Body of pancreas (tissue), 4 donors: ENCODE results near the gene RPTOR. TPM values are rescaled to one million over a fixed set of nuclear protein-coding genes. Genes with fewer than 3 reads are reported as not detected.
A peak's percentile ranks its signal among the peaks of the same experiment; 100 is the strongest.

Experiments used
- ATAC-seq: fragments of 150-250 bp; one replicate; pipeline ENCODE4 v1.9.1; 2016
- DNase-seq, 4 donors: peaks; one replicate each; pipeline ENCODE4 v3.0.0-alpha.2; 2019
- H3K27ac ChIP-seq, 4 donors: fragments of 200-600 bp; sonication (generic); 1 replicate in 3 of 4; 2 replicates in 1 of 4; pipeline versions ENCODE4 v1.5.1 to v1.6.1; 2016 to 2019; ENCODE audit warnings: mild to moderate bottlenecking in 1 of 4, mixed read lengths in 1 of 4, moderate library complexity in 1 of 4
- H3K27me3 ChIP-seq, 2 donors: fragments of 200-600 bp; sonication (generic); one replicate each; pipeline ENCODE4 v1.6.0; 2016; ENCODE audit warnings: mild to moderate bottlenecking in 1 of 2
- H3K36me3 ChIP-seq, 2 donors: fragments of 200-600 bp; sonication (generic); replicated peaks in 1 of 2; 2 replicates each; pipeline ENCODE4 v1.5.1; 2016; ENCODE audit warnings: low read depth in 2 of 2; ENCODE audit not compliant: insufficient read depth in 1 of 2
- H3K4me1 ChIP-seq: fragments of 200-600 bp; sonication (generic); one replicate; pipeline ENCODE4 v1.6.0; 2016
- H3K4me3 ChIP-seq, 2 donors: fragments of 200-600 bp; sonication (generic); 1 replicate in 1 of 2; 2 replicates in 1 of 2; pipeline ENCODE4 v1.5.1; 2016 to 2019
- H3K9me3 ChIP-seq, 3 donors: fragments of 200-600 bp; sonication (generic); 1 replicate in 2 of 3; 2 replicates in 1 of 3; pipeline ENCODE4 v1.5.1; 2016
- POLR2A ChIP-seq, 3 donors: fragments of 450-650 bp; IDR thresholded peaks; one replicate each; pipeline ENCODE4 v1.6.1; 2016; ENCODE audit warnings: antibody characterized with exemption in 3 of 3, mild to moderate bottlenecking in 2 of 3
- WGBS, 2 donors: methylation state at CpG; one replicate each; pipeline ENCODE4 v1.1.5; 2017; 5-methylcytosine and 5-hydroxymethylcytosine counted together
- intact Hi-C: fragments of 100-400 bp; cut with DNase I; formaldehyde crosslinking; loops from one replicate; pipeline ENCODE4 v1.15.1; 2023
- total RNA-seq, 2 donors: library from RNA; depleted of rRNA; stranded (reverse); fragments of >200 nt; gene quantifications; one replicate each; pipeline ENCODE4 v1.1.0, GENCODE V29; 2016
- TF ChIP-seq, protein P1 (sequence below), 7 experiments: fragments of 450-650 bp in 4 of 7; fragments of 200-600 bp in 3 of 7; sonication (generic) in 3 of 7; IDR thresholded peaks; one replicate each; pipeline ENCODE4 v1.5.1; 2016 to 2019; ENCODE audit warnings: antibody characterized with exemption in 7 of 7

The RPTOR gene
- total RNA-seq, 2 donors from 2014 or later = 22.3 to 34.3 TPM

DNA sequence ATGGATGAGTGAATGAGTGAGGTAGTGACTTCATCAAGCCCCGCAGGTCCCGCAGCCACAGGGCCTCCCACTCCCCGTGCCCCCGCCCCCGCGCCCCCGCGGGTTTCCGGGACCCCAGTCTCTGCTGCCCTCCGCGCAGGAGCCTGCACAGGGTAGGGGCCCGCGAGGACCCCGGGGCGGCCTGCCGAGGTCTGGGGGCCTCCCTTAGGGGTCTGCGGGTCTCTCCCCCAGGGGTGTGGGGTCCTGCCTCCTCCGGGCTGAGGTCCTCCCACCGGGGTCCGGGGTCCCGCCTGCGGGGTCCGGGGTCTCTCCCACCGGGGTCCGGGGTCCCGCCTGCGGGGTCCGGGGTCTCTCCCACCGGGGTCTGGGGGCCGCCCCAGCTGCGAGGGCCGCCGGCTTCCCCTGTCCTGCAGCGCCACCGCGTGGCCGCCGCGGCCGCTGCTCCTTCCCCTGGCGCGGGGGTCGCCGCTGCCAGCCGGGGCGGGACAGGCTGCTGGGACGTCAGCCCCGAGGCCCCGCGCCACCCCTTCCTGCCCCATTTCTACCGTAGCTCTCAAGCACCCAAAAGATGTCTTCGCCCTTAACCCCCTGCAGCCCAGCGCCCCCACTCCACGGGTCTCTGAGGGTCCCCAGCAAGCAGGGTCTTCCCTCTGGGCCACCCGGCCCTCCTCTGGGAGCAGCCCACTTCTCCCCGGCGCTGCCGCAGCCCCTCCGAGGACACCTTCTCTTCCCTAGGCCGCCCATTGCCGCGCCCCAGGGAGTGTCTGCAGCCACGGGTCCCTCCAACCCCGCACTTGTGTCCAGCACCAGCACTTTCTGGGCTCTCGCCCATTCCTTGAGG is 436.6 kb downstream of the RPTOR start:
- peak in 1 of 4 donors; percentile 11 for DNase-seq
- peak; percentile 19 for ATAC-seq

DNA sequence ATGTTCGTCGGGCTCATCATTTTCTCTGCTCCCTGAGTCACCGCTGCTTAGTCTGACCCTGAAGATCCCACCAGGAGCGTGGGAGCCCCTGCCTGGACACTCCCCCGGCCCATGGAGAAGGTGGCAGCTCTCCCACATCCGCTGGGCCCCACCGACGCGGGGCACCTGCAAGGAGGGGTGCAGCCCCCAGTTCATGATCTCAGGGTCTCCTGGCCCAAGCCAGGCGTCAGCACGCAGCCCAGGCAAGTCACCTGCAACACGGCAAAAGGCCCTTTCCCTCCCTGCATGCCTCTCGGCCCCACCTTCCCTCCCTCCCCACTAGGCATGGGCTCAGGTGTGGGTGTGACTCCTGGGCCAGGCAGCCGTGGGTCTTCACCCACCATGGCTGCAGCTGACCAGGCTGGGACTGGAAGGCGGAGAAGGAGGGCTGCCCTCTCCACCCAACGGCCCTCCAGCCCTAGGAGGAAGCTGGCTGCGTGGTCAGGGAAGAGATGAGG is 437.3 kb downstream of the RPTOR start:
- 46 to 55% methylated on average over 8 to 16 of the region's 17 CpGs for WGBS, 2 donors
- no peaks in the 10 kb centered on the region for H3K36me3 ChIP-seq
- no peaks in the 10 kb centered on the region for H3K9me3 ChIP-seq
- H3K27me3 ChIP-seq = peaks cover 0 to 15% of the 10 kb centered on the region in 2 donors
- DNase-seq (no peak), ATAC-seq (no peak)
- no peak overlapping the region for H3K4me3 ChIP-seq
- intact Hi-C loops = loop anchor here (5.0 kb wide), 1 partner anchor 560 kb away; no protein-coding TSS in a partner anchor
- H3K4me1 ChIP-seq = peaks cover 7% of the 10 kb centered on the region
- no peak for TF ChIP-seq POLR2A (IDR thresholded peaks at IDR 0.05)
- TF ChIP-seq, protein P1, sequence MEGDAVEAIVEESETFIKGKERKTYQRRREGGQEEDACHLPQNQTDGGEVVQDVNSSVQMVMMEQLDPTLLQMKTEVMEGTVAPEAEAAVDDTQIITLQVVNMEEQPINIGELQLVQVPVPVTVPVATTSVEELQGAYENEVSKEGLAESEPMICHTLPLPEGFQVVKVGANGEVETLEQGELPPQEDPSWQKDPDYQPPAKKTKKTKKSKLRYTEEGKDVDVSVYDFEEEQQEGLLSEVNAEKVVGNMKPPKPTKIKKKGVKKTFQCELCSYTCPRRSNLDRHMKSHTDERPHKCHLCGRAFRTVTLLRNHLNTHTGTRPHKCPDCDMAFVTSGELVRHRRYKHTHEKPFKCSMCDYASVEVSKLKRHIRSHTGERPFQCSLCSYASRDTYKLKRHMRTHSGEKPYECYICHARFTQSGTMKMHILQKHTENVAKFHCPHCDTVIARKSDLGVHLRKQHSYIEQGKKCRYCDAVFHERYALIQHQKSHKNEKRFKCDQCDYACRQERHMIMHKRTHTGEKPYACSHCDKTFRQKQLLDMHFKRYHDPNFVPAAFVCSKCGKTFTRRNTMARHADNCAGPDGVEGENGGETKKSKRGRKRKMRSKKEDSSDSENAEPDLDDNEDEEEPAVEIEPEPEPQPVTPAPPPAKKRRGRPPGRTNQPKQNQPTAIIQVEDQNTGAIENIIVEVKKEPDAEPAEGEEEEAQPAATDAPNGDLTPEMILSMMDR (IDR thresholded peaks at IDR 0.05) = no peak
- H3K27ac ChIP-seq = no peak overlapping the region

More for the DNA sequence above, 436.6 kb downstream of the RPTOR start:
- intact Hi-C loops = loop anchor here (5.0 kb wide), 1 partner anchor 559 kb away; no protein-coding TSS in a partner anchor
- H3K27ac ChIP-seq = no peak overlapping the region
- no peaks in the 10 kb centered on the region for H3K9me3 ChIP-seq
- H3K4me1 ChIP-seq = peaks cover 7% of the 10 kb centered on the region
- TF ChIP-seq POLR2A (IDR thresholded peaks at IDR 0.05) = no peak
- TF ChIP-seq, protein P1 (IDR thresholded peaks at IDR 0.05) = peak; percentile 20 to 74 (median 53)
- no peaks in the 10 kb centered on the region for H3K36me3 ChIP-seq
- H3K4me3 ChIP-seq = no peak overlapping the region
- 5 to 13% methylated on average over 24 to 64 of the region's 65 CpGs for WGBS, 2 donors
- peaks cover 0 to 15% of the 10 kb centered on the region in 2 donors for H3K27me3 ChIP-seq

- Histone ChIP-seq H3K36me3 (no peaks in the 10 kb centered on the region), H3K4me3 (no peak overlapping the region), H3K27ac (no peak overlapping the region), H3K9me3 (no peaks in the 10 kb centered on the region), H3K27me3 (peaks cover 0 to 15% of the 10 kb centered on the region in 2 donors), H3K4me1 (peaks cover 7% of the 10 kb centered on the region)
- 55 to 73% methylated on average over 12 to 17 of the region's 17 CpGs for WGBS, 2 donors
- TF ChIP-seq POLR2A (IDR thresholded peaks at IDR 0.05) = no peak
- TF ChIP-seq, protein P1 (IDR thresholded peaks at IDR 0.05) = no peak
- ATAC-seq (no peak), DNase-seq (peak in 1 of 4 donors; percentile 11)
- intact Hi-C loops = loop anchor here (5.0 kb wide), 1 partner anchor 560 kb away; no protein-coding TSS in a partner anchor
Measured at GRCh38 chr17:80982426-80982974, 437.9 kb downstream of the RPTOR start.

- Histone ChIP-seq H3K27me3 (peaks cover 0 to 15% of the 10 kb centered on the region in 2 donors), H3K9me3 (no peaks in the 10 kb centered on the region), H3K27ac (no peak overlapping the region), H3K4me1 (peaks cover 9% of the 10 kb centered on the region), H3K4me3 (no peak overlapping the region), H3K36me3 (no peaks in the 10 kb centered on the region)
- no peak for DNase-seq
- 77% methylated on average over 15 to 17 of the region's 17 CpGs for WGBS, 2 donors
- no peak for TF ChIP-seq POLR2A (IDR thresholded peaks at IDR 0.05)
- TF ChIP-seq, protein P1 (IDR thresholded peaks at IDR 0.05) = no peak
- intact Hi-C loops = loop anchor here (5.0 kb wide), 1 partner anchor 561 kb away; no protein-coding TSS in a partner anchor
- no peak for ATAC-seq
Measured at GRCh38 chr17:80983545-80983944, 438.9 kb downstream of the RPTOR start.
